ENCODE results near the gene ZBTB8A. TPM values are rescaled to one million over a fixed set of nuclear protein-coding genes. Genes with fewer than 3 reads are reported as not detected.

Gene ZBTB8A
- total and polyA plus RNA-seq, 2 of the 13 experiments (the other 11 are each of a cell fraction or from before 2014, with no cell fraction given) = 1.3 to 3.7 TPM

- TF ChIP-seq TARDBP (CRISPR knock-in tag; IDR thresholded peaks at IDR 0.05) (peak; percentile 19; the same call in 1 of the 2 replicates), ZBTB7A (CRISPR knock-in tag; IDR thresholded peaks at IDR 0.05) (peak; percentile 4; the same call in 1 of the 2 replicates), U2AF1 (optimal IDR thresholded peaks at IDR 0.05; ENCODE audit: low read depth, low read length) (no peak), CBX5 (CRISPR knock-in tag; IDR thresholded peaks at IDR 0.05; ENCODE audit: borderline replicate concordance) (no peak), CSRNP2 (CRISPR knock-in tag; conservative IDR thresholded peaks at IDR 0.05; ENCODE audit: low read depth) (no peak; the same call in none of the 2 replicates), ZNF598 (CRISPR knock-in tag; IDR thresholded peaks at IDR 0.05; ENCODE audit: borderline replicate concordance) (peak; percentile 89; the same call in 1 of the 2 replicates), FOXP1 (IDR thresholded peaks at IDR 0.05) (no peak), FOXP1 (CRISPR knock-in tag; IDR thresholded peaks at IDR 0.05) (no peak), SOX13 (IDR thresholded peaks at IDR 0.05) (no peak), SOX13 (CRISPR knock-in tag; conservative IDR thresholded peaks at IDR 0.05 in 1 of 2, IDR thresholded peaks at IDR 0.05 in 1 of 2) (peak in 1 of 2 experiments; percentile 73; a peak in 2 of 4 replicates), ZBTB37 (CRISPR knock-in tag; IDR thresholded peaks at IDR 0.05) (no peak), DRAP1 (CRISPR knock-in tag; IDR thresholded peaks at IDR 0.05) (peak; percentile 51; the same call in 1 of the 2 replicates), ZFP36L1 (CRISPR knock-in tag; IDR thresholded peaks at IDR 0.05) (peak; percentile 98), ZNF383 (CRISPR knock-in tag; IDR thresholded peaks at IDR 0.05; ENCODE audit: borderline replicate concordance) (no peak), TMF1 (CRISPR knock-in tag; IDR thresholded peaks at IDR 0.05; ENCODE audit: low read depth) (peak; percentile 97), ZNF720 (CRISPR knock-in tag; IDR thresholded peaks at IDR 0.05) (no peak), ZNF556 (CRISPR knock-in tag; IDR thresholded peaks at IDR 0.05; ENCODE audit: borderline replicate concordance) (no peak; the same call in 1 of the 2 replicates), ZNF761 (CRISPR knock-in tag; conservative IDR thresholded peaks at IDR 0.05) (peak; percentile 48; the same call in 1 of the 2 replicates), MTF1 (CRISPR knock-in tag; IDR thresholded peaks at IDR 0.05) (no peak; the same call in 1 of the 2 replicates), ZNF12 (CRISPR knock-in tag; IDR thresholded peaks at IDR 0.05) (no peak), ZNF564 (CRISPR knock-in tag; IDR thresholded peaks at IDR 0.05) (peak; percentile 89; the same call in 1 of the 2 replicates), ZNF205 (CRISPR knock-in tag; IDR thresholded peaks at IDR 0.05) (0 out of 2 replicates have a peak, but pooled peaks have one; percentile 11), ZBTB34 (CRISPR knock-in tag; IDR thresholded peaks at IDR 0.05) (peak; percentile 18; the same call in 1 of the 2 replicates), GPBP1L1 (CRISPR knock-in tag; IDR thresholded peaks at IDR 0.05) (no peak), GATAD2A (CRISPR knock-in tag; IDR thresholded peaks at IDR 0.05) (0 out of 2 replicates have a peak, but pooled peaks have one; percentile 2)
These were observed 111.7 kb downstream of the ZBTB8A start, which contains the start of gene RBBP4 (continued) for GRCh38 chr1:32650752-32651460.

Data from HepG2 (cell line).